ENCODE measurements around the gene COL5A2.

Gene COL5A2

DNA sequence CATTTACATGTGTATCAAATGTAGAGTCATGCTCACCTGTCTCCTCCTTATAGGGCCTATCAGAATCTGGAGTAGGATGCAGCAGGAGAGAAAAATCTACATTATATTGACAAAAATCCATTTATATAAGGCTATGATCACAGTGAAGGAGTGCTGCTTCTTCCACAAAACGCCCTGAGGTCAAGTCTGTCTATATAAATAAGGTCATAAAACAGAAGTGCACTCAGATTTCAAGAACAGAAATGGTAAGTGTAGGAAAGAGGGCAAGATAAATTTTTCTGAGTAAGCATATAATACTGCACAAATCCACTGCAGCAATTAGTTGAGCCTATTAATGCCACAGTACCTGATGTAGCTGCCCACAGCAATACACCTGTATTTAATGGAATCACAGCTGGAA, 51.8 kb downstream of the COL5A2 start:
- in situ Hi-C loops (cut with HindIII; ENCODE audit: low pct_ligation_motif_present, low sequenced_read_pairs): no loop called here
- no peak for DNase-seq
- peak overlapping the region; percentile 98 for H3K27ac ChIP-seq
- no peaks in the 10 kb centered on the region for H3K27me3 ChIP-seq (replicated peaks)
- peaks cover 11% of the 10 kb centered on the region for H3K36me3 ChIP-seq (replicated peaks)
- no peak for TF ChIP-seq CTCF (IDR thresholded peaks at IDR 0.05; ENCODE audit: low read depth, low read length, missing control alignments)
- H3K4me3 ChIP-seq (ENCODE audit: low read depth, low read length): no peak overlapping the region

DNA sequence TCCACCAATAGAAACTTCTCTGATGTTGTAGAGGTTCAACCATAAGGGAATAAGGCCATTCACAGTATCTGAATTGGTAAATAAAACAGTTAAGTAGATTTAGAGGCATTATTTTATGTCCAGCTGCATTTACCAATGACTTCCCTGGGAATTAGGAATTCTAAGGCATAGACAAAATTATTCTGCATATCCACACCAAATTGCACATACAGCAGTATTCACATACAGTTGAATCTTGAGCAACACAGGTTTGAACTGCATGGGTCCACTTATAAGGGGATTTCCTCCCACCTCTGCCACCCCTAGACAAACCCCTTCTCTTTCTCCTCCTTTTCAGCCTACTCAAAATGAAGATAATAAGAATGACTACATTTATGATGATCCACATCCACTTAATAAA, 54.4 kb downstream of the COL5A2 start:
- no peak overlapping the region for H3K27ac ChIP-seq
- H3K27me3 ChIP-seq (replicated peaks): no peaks in the 10 kb centered on the region
- H3K4me3 ChIP-seq (ENCODE audit: low read depth, low read length): no peak overlapping the region
- H3K36me3 ChIP-seq (replicated peaks): peaks cover 14% of the 10 kb centered on the region
- DNase-seq: no peak
- TF ChIP-seq CTCF (IDR thresholded peaks at IDR 0.05; ENCODE audit: low read depth, low read length, missing control alignments): no peak
- in situ Hi-C loops (cut with HindIII; ENCODE audit: low pct_ligation_motif_present, low sequenced_read_pairs): no loop called here

- H3K36me3 ChIP-seq (replicated peaks): peaks cover 14% of the 10 kb centered on the region
- H3K4me3 ChIP-seq (ENCODE audit: low read depth, low read length): no peak overlapping the region
- H3K27me3 ChIP-seq (replicated peaks): no peaks in the 10 kb centered on the region
- no peak for TF ChIP-seq CTCF (IDR thresholded peaks at IDR 0.05; ENCODE audit: low read depth, low read length, missing control alignments)
- H3K27ac ChIP-seq: no peak overlapping the region
- no peak for DNase-seq
- in situ Hi-C loops (cut with HindIII; ENCODE audit: low pct_ligation_motif_present, low sequenced_read_pairs): no loop called here
These were observed 55.4 kb downstream of the COL5A2 start for GRCh38 chr2:189124175-189124574.

GRCh38 chr2:189118386-189118785, 61.2 kb downstream of the COL5A2 start:
- in situ Hi-C loops (cut with HindIII; ENCODE audit: low pct_ligation_motif_present, low sequenced_read_pairs): no loop called here
- no peak for DNase-seq
- peaks cover 3% of the 10 kb centered on the region for H3K36me3 ChIP-seq (replicated peaks)
- no peak overlapping the region for H3K27ac ChIP-seq
- H3K27me3 ChIP-seq (replicated peaks): no peaks in the 10 kb centered on the region
- no peak overlapping the region for H3K4me3 ChIP-seq (ENCODE audit: low read depth, low read length)
- TF ChIP-seq CTCF (IDR thresholded peaks at IDR 0.05; ENCODE audit: low read depth, low read length, missing control alignments): no peak

- H3K27me3 ChIP-seq (replicated peaks): no peaks in the 10 kb centered on the region
- no peak for DNase-seq
- H3K4me3 ChIP-seq (ENCODE audit: low read depth, low read length): no peak overlapping the region
- no peak overlapping the region for H3K27ac ChIP-seq
- peaks cover 3% of the 10 kb centered on the region for H3K36me3 ChIP-seq (replicated peaks)
- in situ Hi-C loops (cut with HindIII; ENCODE audit: low pct_ligation_motif_present, low sequenced_read_pairs): no loop called here
- TF ChIP-seq CTCF (IDR thresholded peaks at IDR 0.05; ENCODE audit: low read depth, low read length, missing control alignments): no peak
These were observed 62.6 kb downstream of the COL5A2 start for GRCh38 chr2:189116979-189117378.

DNA sequence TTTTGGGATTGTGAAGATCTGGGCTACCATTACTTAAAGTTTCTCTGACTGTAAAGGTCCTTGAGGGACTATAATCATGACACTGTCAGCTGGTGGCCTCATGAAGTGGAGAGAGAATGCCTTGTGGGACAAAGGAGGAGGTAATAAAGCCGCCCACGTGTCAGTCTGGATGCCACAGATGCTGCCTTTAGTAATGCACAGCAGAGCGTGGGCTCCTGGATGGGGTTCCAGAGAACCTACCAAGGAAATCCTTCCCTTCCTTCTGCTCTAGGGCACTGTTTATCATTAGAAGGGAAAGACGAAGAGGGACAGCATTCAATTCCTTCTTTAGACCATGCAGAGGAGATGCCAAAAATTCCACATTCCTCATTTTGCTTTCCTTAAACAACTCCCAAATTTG, 63.5 kb downstream of the COL5A2 start:
- Histone ChIP-seq H3K27ac (no peak overlapping the region), H3K4me3 (ENCODE audit: low read depth, low read length) (no peak overlapping the region), H3K36me3 (replicated peaks) (no peaks in the 10 kb centered on the region), H3K27me3 (replicated peaks) (no peaks in the 10 kb centered on the region)
- DNase-seq: no peak
- in situ Hi-C loops (cut with HindIII; ENCODE audit: low pct_ligation_motif_present, low sequenced_read_pairs): no loop called here
- no peak for TF ChIP-seq CTCF (IDR thresholded peaks at IDR 0.05; ENCODE audit: low read depth, low read length, missing control alignments)

Measured in brain microvascular endothelial cell (primary cell).